H4 (cell line): ENCODE data around the gene MBNL2. TPM values are rescaled to one million over a fixed set of nuclear protein-coding genes. Genes with fewer than 3 reads are reported as not detected.
A peak's percentile ranks its signal among the peaks of the same experiment; 100 is the strongest.

ENCODE experiments used
- DNase-seq: peaks from one replicate; pipeline ENCODE4 v3.0.0-alpha.2; 2015; ENCODE audit warnings: low spot score
- total RNA-seq: library from RNA; depleted of rRNA; stranded (reverse); fragments of >200 nt; shearing (Covaris generic); gene quantifications from 2 replicates; pipeline ENCODE4 v1.2.3, GENCODE V29; 2014

The MBNL2 gene
- total RNA-seq, 1 experiment from 2014 or later: 28.0 TPM

GRCh38 chr13:97325738-97326137 is 103.6 kb downstream of the MBNL2 start:
- DNase-seq: no peak

GRCh38 chr13:97327086-97327485 is 105.0 kb downstream of the MBNL2 start:
- DNase-seq: no peak

DNA sequence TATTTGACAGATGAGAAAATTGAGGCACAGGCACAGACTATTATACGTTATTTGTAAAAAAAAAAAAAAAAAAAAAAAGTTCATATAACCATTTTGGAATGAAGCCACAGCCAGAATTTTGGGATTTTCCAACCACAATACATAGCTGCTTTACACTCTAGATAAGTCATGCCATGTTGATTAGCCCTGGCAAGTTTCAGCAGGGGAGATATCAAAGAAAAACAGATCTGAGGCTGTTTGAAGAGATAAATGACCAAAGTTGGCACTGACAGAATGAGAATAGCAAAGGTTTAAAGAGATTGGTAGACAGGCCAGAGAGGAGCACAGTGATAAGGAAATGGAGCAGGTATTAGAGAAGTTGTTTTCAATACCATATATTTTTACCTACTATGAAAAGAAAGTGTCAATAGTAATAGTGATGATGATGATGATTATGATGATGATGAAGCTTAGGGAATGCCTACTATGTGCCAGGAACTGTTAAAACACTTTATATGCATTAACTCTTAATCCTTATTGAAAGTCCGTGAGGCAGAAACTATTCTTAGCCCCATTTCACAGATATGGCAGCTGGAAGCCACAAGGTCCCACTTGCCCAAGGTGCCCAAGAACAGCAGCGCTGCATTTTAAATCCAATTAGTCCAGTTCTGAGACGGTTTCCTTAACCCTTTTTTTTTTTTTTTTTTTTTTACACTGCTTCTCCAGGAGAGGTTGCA is 105.5 kb downstream of the MBNL2 start:
- no peak for DNase-seq

GRCh38 chr13:97328222-97328790 is 106.2 kb downstream of the MBNL2 start:
- DNase-seq: no peak

GRCh38 chr13:97329331-97329730 is 107.2 kb downstream of the MBNL2 start:
- DNase-seq: no peak

DNA sequence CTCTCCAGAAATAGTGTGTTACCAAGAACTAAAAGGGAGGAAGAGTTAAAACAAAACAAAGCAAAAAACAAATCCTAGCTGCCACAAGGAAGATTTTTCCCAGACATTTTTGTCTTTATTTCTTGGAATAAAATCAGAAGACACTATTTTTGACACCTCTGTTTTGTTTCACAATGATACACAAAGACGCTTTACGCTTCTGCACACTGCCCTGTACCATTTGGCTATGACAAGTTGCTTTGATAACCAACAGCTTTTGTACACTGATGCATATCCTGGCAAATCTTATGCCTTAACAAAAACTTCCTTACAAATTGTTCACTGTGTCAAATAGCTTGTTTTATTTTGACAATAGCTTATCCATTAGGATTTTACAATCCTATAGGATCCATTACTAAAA is 108.3 kb downstream of the MBNL2 start:
- DNase-seq: no peak

DNA sequence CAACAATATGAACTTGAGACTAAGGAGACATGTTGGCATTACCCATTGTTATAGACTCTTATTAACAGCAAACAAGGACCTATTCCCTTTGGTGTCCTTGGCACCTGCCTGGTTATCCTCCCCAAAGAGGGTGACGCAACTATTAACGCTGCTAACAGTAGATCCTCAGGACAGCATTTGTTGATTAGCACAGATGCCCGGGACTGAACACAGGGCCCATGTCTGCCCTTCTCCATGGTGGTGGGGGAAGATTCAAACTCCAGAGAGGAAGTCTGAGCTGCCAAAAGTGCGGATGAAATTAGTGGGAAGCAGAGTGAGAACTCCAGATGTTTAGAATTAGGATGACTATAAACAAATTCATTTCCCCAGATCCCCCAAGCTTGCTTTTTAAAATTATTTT is 110.6 kb downstream of the MBNL2 start:
- no peak for DNase-seq

DNA sequence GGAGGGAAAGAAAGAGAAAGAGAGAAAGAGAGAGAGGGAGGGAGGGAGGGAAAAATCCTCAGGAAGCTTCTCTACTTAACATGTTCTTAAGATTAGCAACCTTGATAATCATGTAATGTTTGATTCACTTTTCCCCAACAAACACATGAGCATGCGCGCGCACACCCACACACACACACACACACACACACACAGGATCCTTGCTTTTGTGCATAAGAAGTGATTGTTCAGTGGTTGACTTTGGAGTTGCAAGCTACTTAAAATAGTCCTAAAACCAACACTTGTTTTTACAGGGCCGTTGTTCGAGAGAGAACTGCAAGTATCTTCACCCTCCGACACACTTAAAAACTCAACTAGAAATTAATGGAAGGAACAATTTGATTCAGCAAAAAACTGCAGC is 111.8 kb downstream of the MBNL2 start:
- DNase-seq: no peak

GRCh38 chr13:97334690-97335089 is 112.6 kb downstream of the MBNL2 start:
- DNase-seq: no peak

DNA sequence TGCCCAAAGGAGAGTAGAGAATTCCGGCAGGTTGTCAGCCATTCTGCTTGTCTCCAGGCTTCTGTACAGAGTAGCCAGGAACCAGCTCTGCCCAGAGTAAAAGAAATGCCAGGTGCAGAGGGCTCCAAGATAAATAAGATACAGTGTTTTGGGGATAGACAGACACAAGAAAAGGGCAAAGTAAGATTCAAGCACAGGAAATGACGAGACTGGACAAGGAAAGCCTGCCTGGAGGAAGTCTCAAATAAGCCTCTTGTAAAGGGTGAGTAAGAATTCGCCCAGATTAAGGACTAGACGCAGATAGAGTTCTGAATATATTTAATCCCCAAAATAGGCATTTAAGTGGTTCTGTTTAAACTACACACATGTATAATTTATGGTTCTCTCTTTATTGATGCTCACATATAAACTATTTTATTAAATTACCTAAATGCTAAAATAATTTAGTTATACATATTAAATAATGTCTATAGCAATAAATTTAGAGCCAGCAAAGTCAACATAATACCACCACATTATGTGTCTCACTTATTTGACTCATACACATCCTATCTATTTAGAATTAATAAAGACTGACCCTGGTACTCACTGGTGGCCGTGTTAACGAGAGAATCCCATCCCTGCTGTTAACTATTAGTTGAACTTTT is 113.5 kb downstream of the MBNL2 start:
- DNase-seq: no peak

- DNase-seq: no peak
Measured at GRCh38 chr13:97337985-97338499, 115.9 kb downstream of the MBNL2 start.

DNA sequence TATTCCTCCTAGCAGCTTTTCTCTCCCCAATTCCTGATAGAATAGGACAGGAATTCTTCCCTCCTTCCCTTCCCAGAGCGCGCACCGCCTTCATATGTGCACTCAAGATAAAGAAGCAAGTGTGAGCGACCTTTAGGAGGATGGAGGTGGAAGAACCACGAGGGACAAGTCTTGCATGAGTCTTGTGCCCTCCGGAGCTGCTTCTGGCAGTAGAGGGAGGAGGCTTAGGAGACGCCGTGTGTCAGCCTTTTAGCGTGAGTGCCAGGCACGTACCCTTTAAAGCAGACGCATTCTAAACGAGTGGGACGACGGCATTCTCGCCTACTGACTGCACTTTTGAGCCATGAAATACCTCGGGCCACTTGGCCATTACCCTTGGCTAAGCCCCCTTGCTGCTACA is 116.4 kb downstream of the MBNL2 start:
- no peak for DNase-seq

GRCh38 chr13:97339019-97339987 is 117.2 kb downstream of the MBNL2 start:
- DNase-seq: no peak

- no peak for DNase-seq
Measured at GRCh38 chr13:97339988-97340749, 118.0 kb downstream of the MBNL2 start.

- DNase-seq: no peak
Measured at GRCh38 chr13:97341135-97341534, 119.0 kb downstream of the MBNL2 start.

- no peak for DNase-seq
Measured at GRCh38 chr13:97342136-97342535, 120.0 kb downstream of the MBNL2 start.

- DNase-seq: no peak
Measured at GRCh38 chr13:97342936-97343335, 120.8 kb downstream of the MBNL2 start.

DNA sequence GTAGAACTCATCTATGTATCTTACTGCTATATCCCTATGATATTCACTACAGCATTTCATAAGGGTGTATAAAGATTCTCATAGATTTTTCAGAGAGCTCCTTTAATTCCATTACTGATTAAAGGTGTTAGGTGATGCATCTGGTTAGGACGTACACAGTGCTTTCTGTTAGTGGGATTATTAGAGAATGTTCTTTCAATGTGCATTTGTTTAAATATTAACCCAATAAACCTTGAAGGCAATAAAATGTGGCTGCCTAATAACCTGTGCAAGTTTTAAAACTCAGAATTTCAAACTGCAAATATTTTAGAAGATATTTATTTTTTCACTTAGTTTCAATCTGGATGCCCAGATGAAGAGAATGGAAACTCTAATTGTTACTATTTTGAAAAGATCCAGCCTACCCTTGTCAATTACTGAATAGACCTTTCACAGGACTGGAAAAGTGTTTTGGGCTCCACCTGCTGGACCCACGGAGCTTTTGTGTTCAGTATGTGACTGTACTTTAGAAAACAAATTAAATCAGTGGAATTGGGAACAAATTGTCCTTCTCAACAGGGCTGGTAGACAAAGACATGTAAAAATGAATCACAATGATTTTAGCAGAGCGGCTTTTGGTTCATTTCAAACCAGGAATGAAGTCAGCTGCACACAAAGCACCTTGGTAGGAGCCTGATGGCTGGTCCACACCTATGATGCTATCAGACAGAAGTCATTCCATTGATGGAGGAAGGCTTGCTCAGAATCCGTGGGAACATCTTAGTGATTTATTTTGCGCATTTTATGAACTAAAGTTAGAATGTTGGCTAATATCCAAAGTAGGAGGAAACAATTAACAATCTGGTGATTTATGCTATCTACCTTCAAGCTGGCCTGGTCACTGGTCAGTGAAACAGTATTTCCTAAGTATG is 122.4 kb downstream of the MBNL2 start:
- DNase-seq: peak; percentile 12

DNA sequence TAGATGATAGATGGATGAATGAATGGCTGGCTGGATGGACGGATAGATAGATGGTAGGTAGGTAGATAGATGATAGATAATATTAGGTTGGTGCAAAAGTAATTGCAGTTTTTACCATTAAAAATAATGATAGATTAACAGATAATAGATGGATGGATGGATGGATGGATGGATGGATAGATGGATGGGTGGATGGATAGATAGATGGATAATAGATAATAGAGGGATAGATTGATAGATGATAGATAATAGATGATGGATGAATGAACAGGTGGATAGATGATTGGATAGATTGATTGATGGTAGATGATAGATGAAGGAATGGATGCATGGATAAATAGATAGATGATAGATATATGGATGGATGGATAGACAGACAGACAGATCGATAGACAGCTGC is 124.0 kb downstream of the MBNL2 start:
- no peak for DNase-seq
